BJ (cell line): ENCODE measurements around the gene PMM2. TPM values are rescaled to one million over a fixed set of nuclear protein-coding genes. Genes with fewer than 3 reads are reported as not detected.
"Not testable (repeated sequence)": the region's sequence is repeated elsewhere in the genome, so short reads cannot be mapped to it uniquely, and the experiment has no call there.

Experiments
- CTCF ChIA-PET: fragments of 350-600 bp; formaldehyde crosslinking; extraction: SDS; loops from one replicate; lab custom pipeline; 2021; ENCODE audit warnings: antibody characterized with exemption, inconsistent platforms; lab: Yijun Ruan, JAX
- POLR2A ChIA-PET: fragments of 300-600 bp; sonication (Branson Sonifier 250); formaldehyde crosslinking; extraction: SDS; loops from one replicate; lab custom pipeline; 2021; ENCODE audit warnings: antibody characterized with exemption; lab: Charles Lee
- DNase-seq: peaks from one replicate; pipeline ENCODE4 v3.0.0-alpha.2; 2011; ENCODE audit warnings: low read depth
- H3K27me3 ChIP-seq: 2 replicates; pipeline ENCODE4 v1.6.0; 2011; ENCODE audit warnings: low read length; ENCODE audit not compliant: control insufficient read depth, insufficient read depth
- H3K36me3 ChIP-seq: 2 replicates; pipeline ENCODE4 v1.5.1; 2011; ENCODE audit warnings: low read length; ENCODE audit not compliant: control insufficient read depth, insufficient read depth
- H3K4me3 ChIP-seq: 2 replicates; pipeline ENCODE4 v1.5.1; 2011; ENCODE audit warnings: low read depth, mild to moderate bottlenecking, control low read depth, low read length
- polyA plus RNA-seq: library from polyadenylated mRNA; depleted of rRNA; stranded (reverse); fragments of >200 nt; gene quantifications from 2 replicates; pipeline ENCODE4 v1.2.3, GENCODE V29; 2011
- TF ChIP-seq, protein P1 (sequence below): IDR thresholded peaks from 2 replicates; pipeline ENCODE4 v1.5.1; 2011; ENCODE audit warnings: low read depth, mild to moderate bottlenecking, control low read depth, inconsistent platforms, low read length, moderate library complexity; ENCODE audit not compliant: insufficient read depth

Gene PMM2
- polyA plus RNA-seq, 1 experiment, result 30.4 TPM

DNA sequence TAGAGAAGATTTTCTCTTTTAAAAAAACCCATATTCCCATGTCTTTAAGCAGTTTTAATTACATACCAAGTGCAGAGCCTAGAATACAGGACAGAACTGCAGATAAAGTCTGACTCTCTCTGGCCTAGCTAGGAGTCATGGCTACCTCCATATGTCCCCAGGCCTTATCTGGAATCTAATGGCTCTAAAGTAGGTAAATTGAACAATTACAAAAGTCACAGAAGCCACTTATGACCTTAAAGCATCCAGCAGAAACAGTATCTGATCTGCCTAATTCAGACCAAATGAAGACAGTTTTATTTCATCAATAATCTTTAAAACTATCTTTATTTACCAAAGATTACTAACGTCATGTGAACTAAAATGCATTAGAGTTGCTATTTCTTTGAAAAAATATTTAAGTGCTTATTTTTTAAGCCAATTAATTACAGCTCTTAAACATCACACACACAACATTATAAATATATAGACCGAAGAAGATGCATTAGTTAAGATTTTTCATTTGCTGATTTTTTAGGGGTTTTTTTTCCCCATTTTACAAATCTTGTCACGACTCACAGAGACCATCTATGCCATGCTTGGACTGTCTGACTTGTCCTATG is 28.7 kb downstream of the PMM2 start:
- ChIA-PET POLR2A (no interaction called here), CTCF (no interaction called here)
- TF ChIP-seq, protein P1, sequence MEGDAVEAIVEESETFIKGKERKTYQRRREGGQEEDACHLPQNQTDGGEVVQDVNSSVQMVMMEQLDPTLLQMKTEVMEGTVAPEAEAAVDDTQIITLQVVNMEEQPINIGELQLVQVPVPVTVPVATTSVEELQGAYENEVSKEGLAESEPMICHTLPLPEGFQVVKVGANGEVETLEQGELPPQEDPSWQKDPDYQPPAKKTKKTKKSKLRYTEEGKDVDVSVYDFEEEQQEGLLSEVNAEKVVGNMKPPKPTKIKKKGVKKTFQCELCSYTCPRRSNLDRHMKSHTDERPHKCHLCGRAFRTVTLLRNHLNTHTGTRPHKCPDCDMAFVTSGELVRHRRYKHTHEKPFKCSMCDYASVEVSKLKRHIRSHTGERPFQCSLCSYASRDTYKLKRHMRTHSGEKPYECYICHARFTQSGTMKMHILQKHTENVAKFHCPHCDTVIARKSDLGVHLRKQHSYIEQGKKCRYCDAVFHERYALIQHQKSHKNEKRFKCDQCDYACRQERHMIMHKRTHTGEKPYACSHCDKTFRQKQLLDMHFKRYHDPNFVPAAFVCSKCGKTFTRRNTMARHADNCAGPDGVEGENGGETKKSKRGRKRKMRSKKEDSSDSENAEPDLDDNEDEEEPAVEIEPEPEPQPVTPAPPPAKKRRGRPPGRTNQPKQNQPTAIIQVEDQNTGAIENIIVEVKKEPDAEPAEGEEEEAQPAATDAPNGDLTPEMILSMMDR, result no peak
- DNase-seq, result no peak
- Histone ChIP-seq H3K36me3 (peaks cover 12% of the 10 kb centered on the region), H3K27me3 (no peaks in the 10 kb centered on the region), H3K4me3 (no peak overlapping the region)

DNA sequence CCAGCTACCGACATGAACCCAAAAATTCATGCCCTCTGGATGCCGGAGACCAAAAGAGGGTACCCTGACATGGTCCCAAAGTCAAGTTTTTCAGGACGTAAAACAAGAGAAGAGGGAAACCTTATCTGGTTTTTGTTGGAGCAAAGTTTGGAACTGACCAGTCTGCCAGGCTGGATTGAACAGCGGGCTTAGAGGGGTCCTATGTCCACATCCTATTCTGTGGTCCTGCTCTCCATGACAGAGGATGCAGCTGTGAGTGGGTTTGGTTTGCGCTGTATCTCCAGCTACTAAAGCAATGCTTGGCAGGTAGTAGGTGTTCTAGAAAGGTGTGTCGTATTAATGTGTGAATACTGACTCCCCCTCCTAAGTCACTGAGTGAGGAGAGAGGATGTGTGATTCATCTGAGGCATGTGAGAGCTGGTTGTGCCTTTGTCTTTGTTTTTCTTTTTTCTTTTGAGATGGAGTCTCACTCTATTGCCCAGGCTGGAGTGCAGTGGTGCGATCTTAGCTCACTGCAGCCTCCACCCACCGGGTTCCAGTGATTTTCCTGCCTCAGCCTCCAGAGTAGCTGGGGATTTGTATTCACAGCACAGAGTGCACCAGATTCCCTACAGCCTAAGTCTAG is 31.0 kb downstream of the PMM2 start:
- TF ChIP-seq, protein P1, result no peak
- Histone ChIP-seq H3K4me3 (no peak overlapping the region), H3K36me3 (peaks cover 20% of the 10 kb centered on the region), H3K27me3 (no peaks in the 10 kb centered on the region)
- no peak for DNase-seq
- ChIA-PET POLR2A (no interaction called here), CTCF (no interaction called here)

DNA sequence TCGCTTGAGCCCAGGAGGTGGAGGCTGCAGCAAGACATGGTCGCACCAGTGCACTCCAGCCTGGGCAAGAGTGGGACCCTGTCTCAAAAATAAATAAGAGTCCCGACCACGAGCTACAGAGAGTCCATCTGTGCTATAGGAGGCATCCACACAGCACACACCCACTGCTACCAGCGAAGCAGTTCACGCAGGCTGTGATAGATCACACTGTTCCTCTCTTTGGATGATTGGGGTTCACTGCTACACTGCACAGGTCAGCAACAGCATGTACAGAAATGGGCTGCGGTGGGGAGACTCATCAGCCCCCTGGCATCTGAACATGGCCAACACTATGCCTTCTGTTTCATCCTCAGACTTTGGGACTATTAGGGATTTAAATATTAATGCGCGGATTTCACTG is 33.8 kb downstream of the PMM2 start:
- peaks cover 20% of the 10 kb centered on the region for H3K36me3 ChIP-seq
- DNase-seq, result no peak
- no peaks in the 10 kb centered on the region for H3K27me3 ChIP-seq
- CTCF ChIA-PET, result interaction anchor here (0.9 kb wide), 1 partner anchor 49 kb away, joined by 3 read pairs; no protein-coding TSS in a partner anchor
- TF ChIP-seq, protein P1, result no peak
- POLR2A ChIA-PET, result no interaction called here
- no peak overlapping the region for H3K4me3 ChIP-seq

DNA sequence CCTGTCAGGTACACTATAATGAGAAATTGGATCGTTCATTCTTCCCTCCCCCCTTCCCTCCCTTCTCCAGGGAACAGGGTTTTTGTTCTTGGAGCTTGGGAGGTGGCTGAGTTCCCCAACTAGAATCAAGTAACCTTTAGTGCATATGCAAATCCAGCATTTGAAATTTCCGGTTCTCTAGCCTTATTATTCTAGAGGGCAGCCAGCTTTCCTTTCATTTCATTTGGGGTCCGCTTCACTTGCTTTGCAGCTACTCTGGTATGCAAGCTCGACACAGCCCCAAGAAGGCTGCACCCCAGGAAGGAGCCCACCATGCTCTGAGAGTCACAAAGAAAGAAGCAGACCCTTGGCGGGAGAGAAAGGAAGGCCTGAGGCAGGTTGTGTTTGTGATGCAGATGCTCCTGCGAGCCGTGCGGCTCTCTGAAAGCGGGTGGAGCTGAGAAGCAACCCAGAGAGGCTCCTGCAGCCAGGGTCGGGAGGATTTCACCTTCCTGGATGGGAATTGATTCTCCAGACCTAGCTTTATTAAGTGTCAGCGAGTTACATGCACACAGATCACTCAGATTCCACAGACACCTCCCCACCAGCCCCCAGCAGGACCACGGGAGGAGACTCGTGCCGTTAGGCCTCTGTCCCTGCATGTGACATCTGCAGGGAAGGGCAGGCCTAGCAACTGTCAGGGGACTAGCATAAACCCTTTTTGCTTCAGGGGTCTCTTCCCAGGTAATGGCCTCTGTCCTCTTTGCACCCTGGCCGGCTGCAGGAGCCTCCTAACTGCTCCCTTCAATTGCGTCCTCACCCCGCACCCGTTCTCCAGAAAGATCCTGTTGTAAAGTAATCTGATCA is 34.5 kb downstream of the PMM2 start:
- TF ChIP-seq, protein P1, result no peak
- DNase-seq, result no peak
- CTCF ChIA-PET, result interaction anchor here (0.9 kb wide), 1 partner anchor 48 kb away, joined by 3 read pairs; no protein-coding TSS in a partner anchor
- POLR2A ChIA-PET, result no interaction called here
- Histone ChIP-seq H3K36me3 (peaks cover 20% of the 10 kb centered on the region), H3K27me3 (no peaks in the 10 kb centered on the region), H3K4me3 (no peak overlapping the region)

DNA sequence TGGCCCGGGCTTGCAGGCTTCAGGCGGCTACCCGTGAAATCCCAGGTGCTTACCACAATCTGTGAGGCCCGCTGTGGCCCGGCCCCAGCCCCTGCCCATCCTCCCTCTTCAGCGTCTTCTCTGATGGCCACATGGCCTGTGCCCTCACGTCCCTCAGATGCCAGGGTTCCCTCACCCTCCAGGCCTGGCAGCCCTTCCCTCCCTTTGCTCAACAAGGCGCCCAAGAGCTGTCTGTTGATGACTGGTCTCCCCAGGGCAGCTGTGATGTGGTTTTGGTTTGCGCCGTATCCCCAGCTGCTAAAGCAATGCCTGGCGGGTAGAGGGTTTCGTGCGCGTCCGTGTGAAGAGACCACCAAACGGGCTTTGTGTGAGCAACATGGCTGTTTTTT is 35.1 kb downstream of the PMM2 start:
- peaks cover 20% of the 10 kb centered on the region for H3K36me3 ChIP-seq
- no peaks in the 10 kb centered on the region for H3K27me3 ChIP-seq
- no peak overlapping the region for H3K4me3 ChIP-seq
- DNase-seq, result no peak
- POLR2A ChIA-PET, result no interaction called here
- TF ChIP-seq, protein P1, result no peak
- CTCF ChIA-PET, result no interaction called here

DNA sequence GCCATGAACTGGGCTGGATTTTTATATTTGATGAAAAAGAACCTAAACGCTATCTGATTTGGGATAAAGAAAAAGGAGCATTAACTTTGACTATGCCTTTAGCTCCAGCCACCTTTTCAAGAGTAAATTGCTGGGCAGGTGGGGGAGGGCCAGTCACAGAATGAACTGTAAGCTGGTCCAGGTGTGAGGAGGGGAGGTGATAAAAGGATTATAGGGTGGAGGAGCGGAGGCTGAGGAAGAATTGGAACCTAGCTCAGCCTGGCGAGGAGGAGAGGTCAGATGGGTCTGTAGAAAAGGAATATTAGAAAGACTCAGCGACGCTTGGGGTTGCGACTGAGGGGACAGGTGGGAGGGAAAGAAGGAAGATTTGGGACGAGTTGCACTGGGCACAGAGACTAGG is 39.2 kb downstream of the PMM2 start:
- H3K27me3 ChIP-seq, CTCF ChIA-PET, DNase-seq, POLR2A ChIA-PET, H3K4me3 ChIP-seq, H3K36me3 ChIP-seq: not testable (repeated sequence)

DNA sequence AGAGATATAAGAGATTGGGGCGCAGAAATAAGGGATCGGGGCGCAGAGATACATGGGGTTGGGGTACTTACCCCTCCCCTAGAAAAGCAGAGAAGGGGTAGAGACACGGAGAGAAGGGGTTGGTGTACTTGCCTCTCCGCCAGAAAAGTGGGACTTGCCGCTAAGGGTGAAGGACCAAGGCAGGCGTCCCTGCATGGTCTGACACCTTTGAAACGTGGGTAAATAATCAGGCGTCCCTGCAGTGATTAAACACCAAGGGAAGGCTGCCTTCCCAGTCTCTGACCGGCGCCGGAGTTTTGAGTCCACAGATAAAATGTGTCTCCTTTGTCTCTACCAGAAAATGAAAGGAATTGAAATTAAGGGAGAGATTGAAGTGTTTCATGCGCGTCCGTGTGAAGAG is 40.0 kb downstream of the PMM2 start:
- H3K36me3 ChIP-seq, DNase-seq, H3K4me3 ChIP-seq, POLR2A ChIA-PET, H3K27me3 ChIP-seq: not testable (repeated sequence)
- CTCF ChIA-PET, result interaction anchor here (0.6 kb wide), 1 partner anchor 12 kb away, joined by 3 read pairs; no protein-coding TSS in a partner anchor

DNA sequence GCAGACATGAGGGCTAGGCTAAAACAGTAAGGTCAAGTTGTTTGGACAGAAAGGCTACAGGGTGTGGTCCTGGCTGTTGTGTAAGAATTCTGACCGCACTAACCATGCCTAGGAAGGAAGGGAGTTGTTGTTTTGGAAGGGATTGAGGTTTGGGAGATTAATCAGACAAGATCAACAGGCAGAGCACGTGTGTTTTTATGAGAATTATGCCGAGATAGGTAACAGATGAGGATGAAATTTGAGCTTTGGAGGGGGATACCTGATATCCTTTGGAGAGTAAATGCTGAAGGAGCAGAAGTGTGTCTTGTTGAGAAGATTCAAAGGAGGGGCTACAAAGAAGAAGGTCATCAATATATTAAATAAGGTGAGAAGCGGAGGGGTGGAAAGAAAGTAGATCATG is 44.4 kb downstream of the PMM2 start:
- H3K27me3 ChIP-seq, H3K36me3 ChIP-seq, DNase-seq, POLR2A ChIA-PET, CTCF ChIA-PET, H3K4me3 ChIP-seq: not testable (repeated sequence)
